ENCODE data around the gene SLF1.

Gene SLF1

GRCh38 chr5:94699562-94699961, 81.1 kb downstream of the SLF1 start:
- peaks cover 4% of the 10 kb centered on the region for H3K9me3 ChIP-seq (ENCODE audit: low read length)
- H3K4me1 ChIP-seq (ENCODE audit: insufficient read depth, low read length): peaks cover 3% of the 10 kb centered on the region
- H3K4me3 ChIP-seq (ENCODE audit: low read length): no peak overlapping the region
- H3K27me3 ChIP-seq (ENCODE audit: insufficient read depth, low read length): no peaks in the 10 kb centered on the region
- H3K36me3 ChIP-seq (ENCODE audit: insufficient read depth, low read length): peaks cover 11% of the 10 kb centered on the region
- H2AFZ ChIP-seq (ENCODE audit: low read depth, low read length): no peak overlapping the region

DNA sequence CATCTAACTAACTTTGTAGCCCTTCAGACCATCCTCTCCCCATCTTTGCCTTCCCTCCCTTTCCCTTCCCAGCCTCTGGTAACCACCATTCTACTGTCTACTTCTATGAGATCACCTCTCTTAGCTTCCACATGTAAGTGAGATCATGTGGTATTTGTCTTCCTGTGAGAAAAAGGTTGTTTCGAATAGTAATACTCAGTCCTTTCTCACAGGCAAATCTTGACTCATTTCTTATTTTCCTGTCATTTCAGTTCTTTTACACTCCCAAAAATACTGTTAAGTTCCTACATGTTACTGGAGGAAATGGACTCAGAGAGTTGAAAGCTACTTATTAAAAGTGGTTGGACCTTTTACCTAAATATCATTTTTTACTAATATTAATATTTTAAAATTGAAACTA, 82.1 kb downstream of the SLF1 start:
- Histone ChIP-seq H3K4me3 (ENCODE audit: low read length) (no peak overlapping the region), H3K4me1 (ENCODE audit: insufficient read depth, low read length) (peaks cover 3% of the 10 kb centered on the region), H3K9me3 (ENCODE audit: low read length) (peaks cover 4% of the 10 kb centered on the region), H3K36me3 (ENCODE audit: insufficient read depth, low read length) (peaks cover 11% of the 10 kb centered on the region), H3K27me3 (ENCODE audit: insufficient read depth, low read length) (no peaks in the 10 kb centered on the region), H2AFZ (ENCODE audit: low read depth, low read length) (no peak overlapping the region)

- Histone ChIP-seq H2AFZ (ENCODE audit: low read depth, low read length) (no peak overlapping the region), H3K4me1 (ENCODE audit: insufficient read depth, low read length) (peaks cover 3% of the 10 kb centered on the region), H3K9me3 (ENCODE audit: low read length) (peaks cover 4% of the 10 kb centered on the region), H3K27me3 (ENCODE audit: insufficient read depth, low read length) (no peaks in the 10 kb centered on the region), H3K36me3 (ENCODE audit: insufficient read depth, low read length) (peaks cover 8% of the 10 kb centered on the region), H3K4me3 (ENCODE audit: low read length) (no peak overlapping the region)
Observed at GRCh38 chr5:94702729-94703128, 84.3 kb downstream of the SLF1 start.

DNA sequence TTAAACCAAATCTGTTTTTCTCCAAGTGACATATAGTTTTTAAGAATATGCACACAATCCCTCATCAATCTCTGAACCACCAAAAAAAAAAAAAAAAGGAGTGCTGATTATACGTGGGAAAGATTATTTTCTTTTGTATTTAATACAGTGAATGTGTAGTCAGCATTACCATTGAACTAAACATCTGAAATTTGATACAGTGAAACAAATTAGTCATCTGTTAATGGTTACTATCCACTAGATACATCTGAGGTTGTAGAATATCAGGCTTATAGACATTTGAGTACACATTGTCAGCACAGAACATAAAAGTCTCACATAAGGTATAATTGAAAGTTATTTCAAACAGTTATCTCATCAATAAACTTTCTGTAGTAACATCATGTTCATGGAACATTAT, 87.0 kb downstream of the SLF1 start:
- Histone ChIP-seq H3K4me1 (ENCODE audit: insufficient read depth, low read length) (no peaks in the 10 kb centered on the region), H2AFZ (ENCODE audit: low read depth, low read length) (no peak overlapping the region), H3K27me3 (ENCODE audit: insufficient read depth, low read length) (no peaks in the 10 kb centered on the region), H3K36me3 (ENCODE audit: insufficient read depth, low read length) (peaks cover 22% of the 10 kb centered on the region), H3K9me3 (ENCODE audit: low read length) (peaks cover 4% of the 10 kb centered on the region), H3K4me3 (ENCODE audit: low read length) (no peak overlapping the region)

DNA sequence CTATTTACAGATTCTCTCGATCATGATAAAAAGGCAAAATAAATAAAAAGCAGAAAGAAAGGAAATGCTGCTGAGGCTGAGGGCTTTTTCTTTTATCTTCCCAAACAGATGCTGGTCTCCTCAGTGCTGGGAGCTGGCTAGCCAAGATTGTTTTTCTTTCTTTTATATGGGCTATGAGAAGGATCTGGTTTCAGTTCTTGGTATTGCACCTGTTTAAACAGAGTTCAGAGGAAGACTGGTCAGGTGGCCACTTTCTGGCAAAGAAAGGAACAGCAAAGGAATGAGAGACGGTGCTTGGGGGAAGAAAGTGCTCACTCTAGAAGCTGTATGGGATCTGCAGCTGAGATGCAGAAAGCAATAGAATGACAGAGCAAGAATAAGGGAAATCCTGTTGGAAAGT, 88.9 kb downstream of the SLF1 start:
- H3K36me3 ChIP-seq (ENCODE audit: insufficient read depth, low read length): peaks cover 20% of the 10 kb centered on the region
- peaks cover 3% of the 10 kb centered on the region for H3K4me1 ChIP-seq (ENCODE audit: insufficient read depth, low read length)
- H3K9me3 ChIP-seq (ENCODE audit: low read length): peaks cover 4% of the 10 kb centered on the region
- H3K4me3 ChIP-seq (ENCODE audit: low read length): no peak overlapping the region
- no peak overlapping the region for H2AFZ ChIP-seq (ENCODE audit: low read depth, low read length)
- no peaks in the 10 kb centered on the region for H3K27me3 ChIP-seq (ENCODE audit: insufficient read depth, low read length)

DNA sequence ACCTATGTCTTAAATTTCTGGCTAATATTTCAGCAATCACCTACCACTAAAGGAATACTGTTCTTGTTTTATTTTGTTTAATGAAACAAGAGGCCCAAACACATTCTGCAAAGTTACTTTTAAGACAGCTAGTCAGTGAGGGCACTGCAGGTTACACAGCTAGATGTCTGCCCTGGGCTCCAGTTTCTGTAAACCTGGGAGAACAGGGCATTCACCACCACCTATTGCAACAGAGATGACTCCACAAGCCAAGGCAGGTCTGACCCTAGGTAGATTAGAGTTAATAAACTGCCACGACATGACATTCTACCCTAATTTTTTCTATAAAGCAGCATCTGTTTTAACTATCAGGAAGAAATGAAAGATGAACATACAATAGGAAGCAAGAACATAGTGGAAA, 90.8 kb downstream of the SLF1 start:
- Histone ChIP-seq H3K4me1 (ENCODE audit: insufficient read depth, low read length) (peaks cover 3% of the 10 kb centered on the region), H3K9me3 (ENCODE audit: low read length) (no peaks in the 10 kb centered on the region), H3K27me3 (ENCODE audit: insufficient read depth, low read length) (no peaks in the 10 kb centered on the region), H2AFZ (ENCODE audit: low read depth, low read length) (no peak overlapping the region), H3K36me3 (ENCODE audit: insufficient read depth, low read length) (peaks cover 18% of the 10 kb centered on the region), H3K4me3 (ENCODE audit: low read length) (no peak overlapping the region)

DNA sequence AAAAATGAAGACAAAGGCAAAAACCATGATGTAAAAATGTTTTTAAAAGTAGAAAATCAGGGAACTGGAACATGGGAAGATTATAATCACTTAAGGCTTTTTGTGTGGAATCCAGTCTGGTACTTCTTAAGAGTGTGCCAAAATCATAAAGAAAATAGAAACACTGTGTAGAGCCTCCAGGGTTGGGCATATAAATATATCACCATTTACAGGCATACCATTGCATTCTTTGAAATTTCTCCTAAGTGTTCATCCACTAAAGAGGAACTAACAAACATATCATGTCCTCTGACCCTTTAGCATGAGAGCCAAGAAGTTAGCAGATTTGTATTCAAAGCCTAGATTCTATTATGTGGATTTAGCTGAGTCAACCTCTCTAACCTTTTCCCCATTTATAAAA, 93.3 kb downstream of the SLF1 start:
- H2AFZ ChIP-seq (ENCODE audit: low read depth, low read length): no peak overlapping the region
- H3K9me3 ChIP-seq (ENCODE audit: low read length): no peaks in the 10 kb centered on the region
- no peaks in the 10 kb centered on the region for H3K27me3 ChIP-seq (ENCODE audit: insufficient read depth, low read length)
- H3K4me1 ChIP-seq (ENCODE audit: insufficient read depth, low read length): peaks cover 6% of the 10 kb centered on the region
- H3K4me3 ChIP-seq (ENCODE audit: low read length): no peak overlapping the region
- peaks cover 20% of the 10 kb centered on the region for H3K36me3 ChIP-seq (ENCODE audit: insufficient read depth, low read length)

DNA sequence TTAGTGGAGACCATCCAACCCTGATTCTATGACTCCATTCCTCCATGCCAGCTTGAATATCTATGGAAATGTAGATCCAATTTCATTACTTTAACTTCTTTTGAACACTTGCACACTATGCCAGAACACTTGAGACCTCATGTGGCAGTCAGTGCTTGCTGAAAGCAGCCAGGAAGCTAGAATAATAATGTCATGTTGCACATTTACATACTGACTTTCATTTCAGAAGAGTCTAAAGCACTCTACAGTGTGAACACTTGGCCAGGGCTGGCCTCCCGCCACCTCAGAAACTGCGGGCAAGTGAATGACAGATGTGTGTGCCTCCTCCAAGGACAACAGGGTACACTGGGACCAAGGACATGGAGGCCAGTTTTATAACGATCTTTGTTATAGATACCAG, 97.3 kb downstream of the SLF1 start:
- H3K4me3 ChIP-seq (ENCODE audit: low read length): no peak overlapping the region
- no peak overlapping the region for H2AFZ ChIP-seq (ENCODE audit: low read depth, low read length)
- no peaks in the 10 kb centered on the region for H3K27me3 ChIP-seq (ENCODE audit: insufficient read depth, low read length)

DNA sequence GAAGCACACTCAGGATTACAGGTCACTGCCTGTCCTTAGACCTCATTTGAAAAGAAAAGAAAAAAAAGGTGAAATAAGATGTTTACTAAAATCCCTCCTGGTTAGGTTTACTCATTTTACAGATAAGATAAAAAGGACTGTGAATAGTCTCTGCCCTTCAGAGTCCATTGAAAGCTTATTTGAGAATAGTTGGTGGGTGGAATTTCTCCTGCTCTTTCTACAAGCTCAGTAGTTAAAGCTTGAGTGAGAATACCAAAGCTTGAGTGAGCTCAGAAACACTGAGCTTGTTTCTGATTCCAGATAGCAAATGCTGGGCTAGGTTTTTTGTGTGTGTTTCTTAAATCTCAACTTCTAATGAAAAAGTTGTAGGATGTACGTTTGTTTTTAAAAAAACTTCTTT, 106.7 kb downstream of the SLF1 start:
- Histone ChIP-seq H2AFZ (ENCODE audit: low read depth, low read length) (no peak overlapping the region), H3K27me3 (ENCODE audit: insufficient read depth, low read length) (no peaks in the 10 kb centered on the region), H3K4me1 (ENCODE audit: insufficient read depth, low read length) (no peaks in the 10 kb centered on the region), H3K36me3 (ENCODE audit: insufficient read depth, low read length) (no peaks in the 10 kb centered on the region), H3K9me3 (ENCODE audit: low read length) (no peaks in the 10 kb centered on the region), H3K4me3 (ENCODE audit: low read length) (no peak overlapping the region)

More for the DNA sequence above, 97.3 kb downstream of the SLF1 start:
- Histone ChIP-seq H3K4me1 (ENCODE audit: insufficient read depth, low read length) (peaks cover 6% of the 10 kb centered on the region), H3K9me3 (ENCODE audit: low read length) (no peaks in the 10 kb centered on the region), H3K36me3 (ENCODE audit: insufficient read depth, low read length) (peaks cover 4% of the 10 kb centered on the region)

DNA sequence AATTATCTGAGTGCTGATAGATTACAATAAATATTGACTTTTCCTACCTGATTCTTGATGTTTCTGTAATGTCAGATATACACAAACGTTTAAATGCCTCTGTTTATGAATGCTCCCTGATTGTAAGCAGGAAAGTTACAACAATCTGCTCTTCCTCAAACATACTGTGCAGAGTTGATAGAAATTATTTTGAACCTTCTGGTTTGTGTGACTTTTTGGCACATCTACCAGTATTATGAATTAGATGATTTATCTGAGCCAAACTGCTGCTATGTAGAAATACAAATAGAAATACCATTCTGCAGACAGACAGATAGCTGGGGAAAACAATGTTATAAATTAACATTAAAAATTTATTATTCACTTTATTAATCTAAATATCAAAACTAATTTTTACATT, 113.0 kb downstream of the SLF1 start:
- no peaks in the 10 kb centered on the region for H3K36me3 ChIP-seq (ENCODE audit: insufficient read depth, low read length)
- H3K4me3 ChIP-seq (ENCODE audit: low read length): no peak overlapping the region
- H3K4me1 ChIP-seq (ENCODE audit: insufficient read depth, low read length): no peaks in the 10 kb centered on the region
- no peaks in the 10 kb centered on the region for H3K9me3 ChIP-seq (ENCODE audit: low read length)
- H3K27me3 ChIP-seq (ENCODE audit: insufficient read depth, low read length): no peaks in the 10 kb centered on the region
- H2AFZ ChIP-seq (ENCODE audit: low read depth, low read length): no peak overlapping the region

- no peak overlapping the region for H2AFZ ChIP-seq (ENCODE audit: low read depth, low read length)
- peaks cover 6% of the 10 kb centered on the region for H3K4me1 ChIP-seq (ENCODE audit: insufficient read depth, low read length)
- no peaks in the 10 kb centered on the region for H3K9me3 ChIP-seq (ENCODE audit: low read length)
- no peak overlapping the region for H3K4me3 ChIP-seq (ENCODE audit: low read length)
- no peaks in the 10 kb centered on the region for H3K36me3 ChIP-seq (ENCODE audit: insufficient read depth, low read length)
- H3K27me3 ChIP-seq (ENCODE audit: insufficient read depth, low read length): no peaks in the 10 kb centered on the region
Observed at GRCh38 chr5:94736498-94736897, 118.0 kb downstream of the SLF1 start.

- Histone ChIP-seq H3K9me3 (ENCODE audit: low read length) (no peaks in the 10 kb centered on the region), H3K36me3 (ENCODE audit: insufficient read depth, low read length) (no peaks in the 10 kb centered on the region), H2AFZ (ENCODE audit: low read depth, low read length) (no peak overlapping the region)
Observed at GRCh38 chr5:94740286-94740685, 121.8 kb downstream of the SLF1 start.

GRCh38 chr5:94742852-94743251, 124.4 kb downstream of the SLF1 start:
- H2AFZ ChIP-seq (ENCODE audit: low read depth, low read length): no peak overlapping the region
- H3K36me3 ChIP-seq (ENCODE audit: insufficient read depth, low read length): no peaks in the 10 kb centered on the region
- H3K9me3 ChIP-seq (ENCODE audit: low read length): no peaks in the 10 kb centered on the region
- no peaks in the 10 kb centered on the region for H3K27me3 ChIP-seq (ENCODE audit: insufficient read depth, low read length)
- peaks cover 6% of the 10 kb centered on the region for H3K4me1 ChIP-seq (ENCODE audit: insufficient read depth, low read length)
- no peak overlapping the region for H3K4me3 ChIP-seq (ENCODE audit: low read length)

More at GRCh38 chr5:94740286-94740685, 121.8 kb downstream of the SLF1 start:
- Histone ChIP-seq H3K27me3 (ENCODE audit: insufficient read depth, low read length) (no peaks in the 10 kb centered on the region), H3K4me3 (ENCODE audit: low read length) (no peak overlapping the region), H3K4me1 (ENCODE audit: insufficient read depth, low read length) (peaks cover 6% of the 10 kb centered on the region)

DNA sequence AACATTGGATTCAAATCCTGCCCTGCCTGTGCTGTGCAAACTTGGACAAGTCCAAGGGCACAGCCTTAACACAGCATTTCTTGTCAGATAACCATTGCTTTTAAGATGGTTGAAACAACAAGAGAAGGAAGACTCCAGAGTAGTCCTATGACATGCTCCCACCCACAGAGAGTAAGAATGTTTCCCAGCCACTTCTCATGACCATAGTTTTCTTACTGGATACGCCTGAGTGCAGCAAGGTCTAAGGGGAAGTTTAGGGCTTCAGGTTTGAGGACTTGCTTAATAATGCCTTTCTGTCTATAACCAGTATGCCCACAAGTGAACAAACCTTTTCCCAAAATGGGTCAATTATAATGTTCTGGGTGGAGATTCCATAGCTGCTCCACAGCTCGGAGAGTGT, 126.4 kb downstream of the SLF1 start:
- Histone ChIP-seq H3K4me3 (ENCODE audit: low read length) (no peak overlapping the region), H3K9me3 (ENCODE audit: low read length) (no peaks in the 10 kb centered on the region), H3K4me1 (ENCODE audit: insufficient read depth, low read length) (peaks cover 6% of the 10 kb centered on the region)

More for the DNA sequence above, 126.4 kb downstream of the SLF1 start:
- H3K27me3 ChIP-seq (ENCODE audit: insufficient read depth, low read length): no peaks in the 10 kb centered on the region
- H2AFZ ChIP-seq (ENCODE audit: low read depth, low read length): no peak overlapping the region
- no peaks in the 10 kb centered on the region for H3K36me3 ChIP-seq (ENCODE audit: insufficient read depth, low read length)
